ENCODE data around the gene DNAJC15.

DNAJC15 gene

DNA sequence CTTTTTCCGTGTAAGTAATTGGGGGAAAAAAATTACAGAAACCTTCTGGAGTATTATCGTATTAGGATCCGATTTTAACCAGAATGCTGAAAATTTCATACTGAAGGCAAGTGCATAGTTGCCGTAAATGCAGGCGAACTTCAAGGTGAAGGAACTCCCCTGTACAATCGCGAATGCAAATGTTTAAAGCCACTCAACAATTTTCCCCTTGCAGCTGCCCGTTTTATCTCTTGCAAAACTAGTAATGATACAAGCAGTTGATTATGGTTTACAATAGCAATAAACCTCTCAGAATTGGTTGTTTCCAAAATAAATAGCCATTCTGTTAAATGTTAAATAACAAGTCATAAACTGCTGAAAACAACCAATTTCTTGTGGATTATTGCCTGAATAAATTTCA, 105.7 kb downstream of the DNAJC15 start:
- DNase-seq = no peak

DNA sequence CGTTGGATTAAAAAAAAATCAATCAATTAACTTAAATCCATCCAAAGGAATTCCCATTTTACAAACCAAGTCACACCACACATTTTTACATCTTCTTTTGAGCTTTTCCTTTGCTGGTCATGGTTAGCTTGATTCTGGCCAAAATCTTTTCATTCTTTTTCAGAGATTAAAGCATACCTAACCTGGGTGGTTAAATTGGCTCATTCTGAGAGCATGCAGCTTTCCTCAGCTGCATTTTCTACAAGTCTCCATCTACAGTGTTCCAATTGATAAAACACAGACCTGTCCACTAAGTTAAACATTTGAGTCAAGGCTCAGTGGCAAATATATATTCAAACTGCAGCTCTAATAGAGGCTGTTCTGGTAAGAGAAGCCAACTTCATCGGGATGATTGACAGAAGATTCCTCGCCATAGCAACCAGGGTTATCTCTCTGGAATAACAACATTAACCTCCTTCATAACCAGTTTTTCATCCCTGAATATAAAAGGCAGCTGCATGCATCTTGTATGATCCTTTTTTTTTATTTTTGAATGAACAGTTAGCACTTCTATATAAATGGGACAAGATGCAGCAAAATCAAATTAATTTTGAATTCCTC, 106.2 kb downstream of the DNAJC15 start:
- DNase-seq = no peak

DNA sequence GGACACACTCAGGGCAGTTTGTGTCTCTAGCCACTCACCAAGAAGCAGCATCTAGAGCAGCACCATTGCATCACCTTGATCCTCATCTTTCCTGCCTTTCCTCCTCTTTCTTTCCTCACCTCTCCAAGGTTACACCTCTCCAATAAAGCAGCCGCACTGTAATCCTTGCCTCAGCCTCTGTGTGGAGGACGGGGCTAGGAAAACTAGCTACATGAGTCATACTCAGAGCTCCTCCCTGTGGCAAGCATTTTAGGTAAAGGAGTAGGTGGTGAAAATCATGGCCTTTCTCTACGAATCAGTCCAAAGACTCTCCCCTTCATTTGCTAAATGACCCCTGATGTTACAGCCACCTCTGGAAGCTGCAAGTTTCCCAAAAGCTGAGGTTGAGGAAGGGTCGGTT, 108.9 kb downstream of the DNAJC15 start:
- DNase-seq = no peak

GRCh38 chr13:43132911-43133310, 109.5 kb downstream of the DNAJC15 start:
- no peak for DNase-seq

GRCh38 chr13:43133792-43134191, 110.4 kb downstream of the DNAJC15 start:
- no peak for DNase-seq

- DNase-seq = no peak
Measured at GRCh38 chr13:43134868-43135267, 111.5 kb downstream of the DNAJC15 start.

GRCh38 chr13:43135516-43135915, 112.1 kb downstream of the DNAJC15 start:
- DNase-seq = no peak

- no peak for DNase-seq
Measured at GRCh38 chr13:43136920-43137575, 113.7 kb downstream of the DNAJC15 start.

- no peak for DNase-seq
Measured at GRCh38 chr13:43139211-43139610, 115.8 kb downstream of the DNAJC15 start.

GRCh38 chr13:43139921-43140320, 116.5 kb downstream of the DNAJC15 start:
- DNase-seq = no peak

DNA sequence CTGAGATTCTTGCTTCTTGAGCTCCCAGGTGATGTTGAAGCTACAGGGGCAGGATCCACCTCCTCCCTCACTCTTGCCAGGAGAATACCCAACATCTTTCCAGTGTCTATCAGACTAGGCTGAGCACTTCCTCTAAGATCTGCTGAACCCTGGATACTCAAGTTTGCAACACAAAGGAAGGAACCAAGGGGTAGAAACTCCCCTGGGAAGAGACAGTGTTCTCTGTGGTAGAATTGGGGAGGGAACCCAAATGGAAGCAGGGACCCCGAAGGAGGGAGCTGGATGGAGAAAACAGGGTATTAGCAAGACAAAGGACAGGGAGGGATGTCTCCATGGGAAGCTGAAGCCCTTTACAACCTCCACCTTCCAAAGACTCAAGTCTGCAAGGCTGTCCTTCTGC, 117.6 kb downstream of the DNAJC15 start:
- DNase-seq = no peak

DNA sequence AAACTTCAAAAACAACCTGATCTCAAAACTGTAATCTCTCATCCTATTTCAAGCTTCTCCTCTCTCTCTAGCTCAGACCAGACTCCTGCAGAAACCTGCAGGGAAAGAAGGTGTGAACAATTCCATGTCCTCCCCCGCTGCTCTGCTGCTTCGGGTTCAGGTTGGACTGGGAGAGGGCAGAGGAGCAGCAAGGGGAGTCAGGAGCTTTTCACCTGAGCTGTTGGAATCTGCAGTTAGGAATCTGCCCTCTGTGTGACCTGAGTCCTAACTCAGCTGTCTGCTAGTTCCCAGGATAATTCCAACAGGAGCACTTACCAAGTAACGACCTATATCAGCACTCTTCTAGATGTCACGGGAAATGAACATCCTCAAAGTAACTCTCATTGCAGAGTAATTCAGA, 118.3 kb downstream of the DNAJC15 start:
- DNase-seq = no peak

DNA sequence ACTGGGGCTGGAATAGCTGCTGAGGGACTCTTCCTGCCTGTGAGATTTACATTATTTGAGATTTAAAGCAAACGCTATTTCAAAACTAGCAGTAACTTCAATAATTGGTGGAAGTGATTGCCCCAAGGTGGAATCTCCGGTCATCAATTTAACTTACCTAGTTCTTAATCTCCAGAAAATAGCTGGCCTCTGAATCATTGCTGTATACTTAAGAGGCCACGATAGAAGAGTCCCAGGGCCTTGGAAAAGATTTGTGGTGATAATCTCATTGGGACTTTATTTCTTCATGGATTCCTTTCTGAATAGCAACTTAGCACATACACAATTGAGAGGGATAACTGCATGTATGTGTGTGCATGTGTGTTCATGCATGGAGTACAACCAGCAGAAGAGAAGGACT, 120.2 kb downstream of the DNAJC15 start:
- DNase-seq = no peak

DNA sequence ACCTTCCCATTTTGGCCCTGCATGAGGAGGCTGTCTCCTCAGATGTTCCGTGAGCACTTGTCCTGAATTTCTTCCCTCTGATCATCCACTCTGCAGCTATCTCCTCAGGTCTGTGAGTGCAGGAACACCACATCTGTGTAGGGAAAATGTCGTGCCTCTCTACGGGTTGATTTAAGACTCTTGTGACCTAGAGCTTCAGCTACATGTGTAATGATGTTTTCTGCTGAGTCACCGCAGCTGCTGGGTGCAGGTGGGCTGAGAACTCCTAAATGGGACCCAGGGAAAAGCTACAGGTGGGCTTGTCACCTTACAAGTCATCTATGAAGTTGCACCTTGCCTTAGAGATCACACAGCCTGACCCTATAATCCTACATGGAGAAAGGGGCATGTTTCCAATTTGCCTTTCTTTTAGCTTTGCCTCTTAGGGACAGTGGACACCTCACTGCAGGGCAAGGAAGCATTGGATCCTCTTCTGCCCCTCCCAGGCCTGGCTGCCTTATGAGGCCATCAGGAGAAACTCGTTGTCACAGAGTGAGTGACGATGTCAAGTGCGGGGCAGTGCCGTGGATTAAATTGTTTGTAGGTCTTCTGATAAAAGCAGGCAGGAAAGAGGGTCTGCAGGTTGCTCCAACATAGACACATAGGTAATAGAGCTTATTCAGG, 122.3 kb downstream of the DNAJC15 start:
- no peak for DNase-seq

- no peak for DNase-seq
Measured at GRCh38 chr13:43146400-43146799, 123.0 kb downstream of the DNAJC15 start.

- no peak for DNase-seq
Measured at GRCh38 chr13:43150369-43151207, 127.2 kb downstream of the DNAJC15 start.

DNA sequence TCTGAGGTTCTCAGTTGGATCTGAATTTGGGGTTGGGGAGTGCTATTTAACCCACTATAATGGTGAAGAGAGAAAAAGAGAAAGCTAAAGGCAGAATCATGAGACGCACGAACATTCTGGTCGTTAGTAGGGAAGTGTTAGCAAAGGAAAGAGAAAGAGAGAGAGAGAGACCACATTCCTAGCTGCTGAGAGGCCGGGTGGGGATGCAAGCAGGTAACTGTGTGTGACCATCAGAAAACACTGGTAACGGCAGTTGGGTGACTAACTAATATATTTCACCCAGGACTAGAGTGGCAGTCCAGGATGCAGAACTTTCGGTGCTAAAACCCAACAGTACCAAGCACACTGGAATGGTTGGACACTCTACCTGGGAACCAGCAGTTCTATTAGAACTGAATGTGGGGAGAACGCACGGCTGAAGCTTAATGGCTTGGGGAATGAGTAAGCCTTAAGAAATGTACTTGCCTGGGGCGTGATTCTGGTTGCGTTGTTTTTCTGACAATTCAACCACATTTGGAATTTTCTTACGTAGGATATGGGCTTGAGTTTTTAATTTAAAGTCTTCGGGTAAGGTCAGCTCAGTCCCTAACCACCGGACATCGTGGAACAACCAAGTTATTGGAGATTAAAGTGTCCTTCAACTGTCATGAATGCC, 130.2 kb downstream of the DNAJC15 start:
- DNase-seq = no peak

- DNase-seq = no peak
Measured at GRCh38 chr13:43154156-43154651, 130.8 kb downstream of the DNAJC15 start.

DNA sequence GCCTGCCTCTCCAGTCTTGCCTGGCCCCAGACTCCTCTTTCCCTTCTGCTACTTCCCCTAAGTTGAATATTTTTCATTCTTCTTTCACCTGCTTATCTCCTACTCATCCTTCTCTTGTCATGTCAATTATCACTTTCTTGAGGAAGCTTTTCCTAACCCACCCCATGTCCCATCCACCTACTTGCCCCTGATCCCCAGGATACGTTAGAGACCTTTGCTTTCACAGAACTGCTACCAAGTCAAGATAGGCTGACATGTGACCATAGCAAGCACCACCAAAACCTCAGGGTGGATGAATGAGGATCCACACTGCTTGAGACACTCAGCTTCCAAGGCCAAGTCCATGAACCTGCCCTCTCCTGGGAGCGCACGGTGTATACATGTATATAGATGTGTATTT, 131.5 kb downstream of the DNAJC15 start:
- DNase-seq = no peak

- DNase-seq = no peak
Measured at GRCh38 chr13:43156916-43157315, 133.5 kb downstream of the DNAJC15 start.

GRCh38 chr13:43157796-43158195, 134.4 kb downstream of the DNAJC15 start:
- DNase-seq = no peak

DNA sequence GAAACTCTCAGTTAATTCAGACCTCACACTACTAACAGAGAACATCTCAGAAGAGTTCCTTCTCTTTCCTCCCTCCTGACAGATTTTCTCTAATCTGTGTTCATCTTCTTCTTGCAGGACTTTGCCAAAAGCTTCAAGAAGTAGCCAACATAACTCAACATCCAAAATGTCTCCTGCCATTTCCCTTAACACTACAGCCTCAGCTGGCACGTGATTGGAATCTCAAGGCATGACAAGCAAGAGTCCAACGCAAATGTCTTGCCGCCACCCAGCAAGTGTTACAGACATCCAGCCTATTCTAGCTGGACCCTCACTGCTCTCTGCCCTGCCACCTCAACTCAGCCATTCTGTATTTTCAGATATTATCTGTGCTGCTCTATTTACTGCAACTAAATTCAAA, 135.1 kb downstream of the DNAJC15 start:
- no peak for DNase-seq

DNA sequence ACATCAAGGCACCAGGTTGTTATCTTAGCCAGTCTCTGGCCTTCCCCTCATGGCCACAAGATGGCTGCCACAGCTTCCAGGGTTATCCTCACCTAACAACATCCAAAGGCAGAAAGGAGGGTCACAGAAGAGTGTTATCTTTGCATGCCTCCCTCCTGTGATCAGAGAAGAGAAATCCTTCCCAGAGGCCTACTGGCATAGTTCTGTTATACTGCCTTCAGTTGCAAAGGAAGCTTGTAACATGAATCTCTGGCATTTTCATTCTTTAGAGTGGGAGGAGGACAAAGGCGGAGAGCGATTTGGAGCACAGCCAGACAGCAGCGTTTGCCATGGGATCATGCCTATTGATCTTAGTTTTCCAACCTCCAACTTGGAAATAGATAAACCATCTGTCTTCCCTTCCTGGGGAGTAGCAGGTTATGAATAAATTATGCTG, 135.7 kb downstream of the DNAJC15 start:
- DNase-seq = no peak

All from inflammatory macrophage treated with lipopolysaccharide for 4 hours (primary cell).